Measurements from ENCODE around the gene RHOG.
A peak's percentile ranks its signal among the peaks of the same experiment; 100 is the strongest.

Gene RHOG

GRCh38 chr11:3810446-3810845 is 30.3 kb downstream of the RHOG start:
- DNase-seq, result no peak
- Histone ChIP-seq H3K27me3 (replicated peaks) (no peaks in the 10 kb centered on the region), H3K36me3 (replicated peaks) (no peaks in the 10 kb centered on the region), H3K4me3 (ENCODE audit: low read depth, low read length) (no peak overlapping the region), H3K27ac (no peak overlapping the region)
- in situ Hi-C loops (cut with HindIII; ENCODE audit: low pct_ligation_motif_present, low sequenced_read_pairs), result no loop called here
- no peak for TF ChIP-seq CTCF (IDR thresholded peaks at IDR 0.05; ENCODE audit: low read depth, low read length, missing control alignments)

GRCh38 chr11:3809624-3809928 is 31.2 kb downstream of the RHOG start:
- Histone ChIP-seq H3K36me3 (replicated peaks) (no peaks in the 10 kb centered on the region), H3K27ac (no peak overlapping the region), H3K27me3 (replicated peaks) (no peaks in the 10 kb centered on the region), H3K4me3 (ENCODE audit: low read depth, low read length) (no peak overlapping the region)
- in situ Hi-C loops (cut with HindIII; ENCODE audit: low pct_ligation_motif_present, low sequenced_read_pairs), result no loop called here
- no peak for TF ChIP-seq CTCF (IDR thresholded peaks at IDR 0.05; ENCODE audit: low read depth, low read length, missing control alignments)
- no peak for DNase-seq

GRCh38 chr11:3808861-3809623 is 31.7 kb downstream of the RHOG start:
- in situ Hi-C loops (cut with HindIII; ENCODE audit: low pct_ligation_motif_present, low sequenced_read_pairs), result no loop called here
- no peaks in the 10 kb centered on the region for H3K36me3 ChIP-seq (replicated peaks)
- no peak overlapping the region for H3K27ac ChIP-seq
- TF ChIP-seq CTCF (IDR thresholded peaks at IDR 0.05; ENCODE audit: low read depth, low read length, missing control alignments), result peak; percentile 65
- DNase-seq, result no peak
- H3K27me3 ChIP-seq (replicated peaks), result no peaks in the 10 kb centered on the region
- H3K4me3 ChIP-seq (ENCODE audit: low read depth, low read length), result peak overlapping the region; percentile 79

GRCh38 chr11:3807909-3808860 is 32.6 kb downstream of the RHOG start, which contains the start of gene PGAP2:
TSS of gene PGAP2 (plus strand) at chr11:3808560. CDS start at chr11:3811260, 2,700 bp downstream.
- Histone ChIP-seq H3K36me3 (replicated peaks) (no peaks in the 10 kb centered on the region), H3K27ac (no peak within 1 kb of the TSS), H3K27me3 (replicated peaks) (no peaks in the 10 kb centered on the region), H3K4me3 (ENCODE audit: low read depth, low read length) (peak within 1 kb of the TSS; percentile 79)
- DNase-seq, result peak; percentile 49
- in situ Hi-C loops (cut with HindIII; ENCODE audit: low pct_ligation_motif_present, low sequenced_read_pairs), result no loop called here
- TF ChIP-seq CTCF (IDR thresholded peaks at IDR 0.05; ENCODE audit: low read depth, low read length, missing control alignments), result peak; percentile 85

- no peak for DNase-seq
- in situ Hi-C loops (cut with HindIII; ENCODE audit: low pct_ligation_motif_present, low sequenced_read_pairs), result no loop called here
- no peak for TF ChIP-seq CTCF (IDR thresholded peaks at IDR 0.05; ENCODE audit: low read depth, low read length, missing control alignments)
- Histone ChIP-seq H3K27ac (no peak overlapping the region), H3K27me3 (replicated peaks) (no peaks in the 10 kb centered on the region), H3K4me3 (ENCODE audit: low read depth, low read length) (no peak overlapping the region), H3K36me3 (replicated peaks) (no peaks in the 10 kb centered on the region)
Measured at GRCh38 chr11:3803726-3804495, 36.8 kb downstream of the RHOG start.
